Measurements from ENCODE around the gene PGP.

The PGP gene

DNA sequence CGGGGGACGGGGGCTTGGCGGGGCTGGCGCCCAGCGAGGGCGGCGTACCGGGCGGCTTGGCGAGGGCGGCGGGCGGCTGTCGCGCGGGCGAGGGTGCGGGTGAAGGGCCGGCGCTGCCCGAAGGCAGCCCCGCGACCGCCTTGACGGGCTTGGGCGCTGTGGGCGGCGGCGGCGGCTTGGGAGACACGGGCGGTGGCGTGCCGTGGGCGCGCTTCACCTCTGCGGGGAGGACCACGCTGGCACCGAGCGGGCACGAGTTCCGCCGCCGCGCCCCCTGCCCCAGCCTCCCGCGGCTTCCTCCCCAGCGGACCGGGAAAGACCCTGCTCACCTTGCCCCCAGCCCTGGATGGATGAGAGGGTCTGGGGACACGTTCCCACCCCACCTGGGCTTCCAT is 35.5 kb downstream of the PGP start:
- Histone ChIP-seq H3K9me2 (replicated peaks; ENCODE audit: insufficient read depth, low read length) (no peaks in the 10 kb centered on the region), H3K27me3 (replicated peaks; ENCODE audit: insufficient read depth, low read length) (no peaks in the 10 kb centered on the region), H3K9me3 (replicated peaks; ENCODE audit: insufficient read depth, low read length) (no peaks in the 10 kb centered on the region), H3K36me3 (replicated peaks; ENCODE audit: insufficient read depth, low read length) (no peaks in the 10 kb centered on the region), H3K9ac (ENCODE audit: low read length) (no peak overlapping the region), H4K20me1 (ENCODE audit: insufficient read depth, low read length) (no peaks in the 10 kb centered on the region), H3K4me1 (ENCODE audit: low read length) (no peaks in the 10 kb centered on the region), H3K79me2 (ENCODE audit: low read length) (no peaks in the 10 kb centered on the region), H3K4me3 (ENCODE audit: low read length) (no peak overlapping the region), H2AFZ (ENCODE audit: low read length) (no peak overlapping the region), H3K27ac (ENCODE audit: low read length) (no peak overlapping the region), H3K4me2 (ENCODE audit: low read depth, low read length) (no peak overlapping the region), H3F3A (ENCODE audit: insufficient read depth, low read length) (no peaks in the 10 kb centered on the region)
- TF ChIP-seq EZH2 (optimal IDR thresholded peaks at IDR 0.05; ENCODE audit: low read depth, low read length) (no peak), EZH2phosphoT487 (IDR thresholded peaks at IDR 0.05; ENCODE audit: low read length) (no peak)
- TF ChIP-seq, protein P1, sequence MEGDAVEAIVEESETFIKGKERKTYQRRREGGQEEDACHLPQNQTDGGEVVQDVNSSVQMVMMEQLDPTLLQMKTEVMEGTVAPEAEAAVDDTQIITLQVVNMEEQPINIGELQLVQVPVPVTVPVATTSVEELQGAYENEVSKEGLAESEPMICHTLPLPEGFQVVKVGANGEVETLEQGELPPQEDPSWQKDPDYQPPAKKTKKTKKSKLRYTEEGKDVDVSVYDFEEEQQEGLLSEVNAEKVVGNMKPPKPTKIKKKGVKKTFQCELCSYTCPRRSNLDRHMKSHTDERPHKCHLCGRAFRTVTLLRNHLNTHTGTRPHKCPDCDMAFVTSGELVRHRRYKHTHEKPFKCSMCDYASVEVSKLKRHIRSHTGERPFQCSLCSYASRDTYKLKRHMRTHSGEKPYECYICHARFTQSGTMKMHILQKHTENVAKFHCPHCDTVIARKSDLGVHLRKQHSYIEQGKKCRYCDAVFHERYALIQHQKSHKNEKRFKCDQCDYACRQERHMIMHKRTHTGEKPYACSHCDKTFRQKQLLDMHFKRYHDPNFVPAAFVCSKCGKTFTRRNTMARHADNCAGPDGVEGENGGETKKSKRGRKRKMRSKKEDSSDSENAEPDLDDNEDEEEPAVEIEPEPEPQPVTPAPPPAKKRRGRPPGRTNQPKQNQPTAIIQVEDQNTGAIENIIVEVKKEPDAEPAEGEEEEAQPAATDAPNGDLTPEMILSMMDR (IDR thresholded peaks at IDR 0.05; ENCODE audit: low read length), result no peak
- DNase-seq, result no peak

DNA sequence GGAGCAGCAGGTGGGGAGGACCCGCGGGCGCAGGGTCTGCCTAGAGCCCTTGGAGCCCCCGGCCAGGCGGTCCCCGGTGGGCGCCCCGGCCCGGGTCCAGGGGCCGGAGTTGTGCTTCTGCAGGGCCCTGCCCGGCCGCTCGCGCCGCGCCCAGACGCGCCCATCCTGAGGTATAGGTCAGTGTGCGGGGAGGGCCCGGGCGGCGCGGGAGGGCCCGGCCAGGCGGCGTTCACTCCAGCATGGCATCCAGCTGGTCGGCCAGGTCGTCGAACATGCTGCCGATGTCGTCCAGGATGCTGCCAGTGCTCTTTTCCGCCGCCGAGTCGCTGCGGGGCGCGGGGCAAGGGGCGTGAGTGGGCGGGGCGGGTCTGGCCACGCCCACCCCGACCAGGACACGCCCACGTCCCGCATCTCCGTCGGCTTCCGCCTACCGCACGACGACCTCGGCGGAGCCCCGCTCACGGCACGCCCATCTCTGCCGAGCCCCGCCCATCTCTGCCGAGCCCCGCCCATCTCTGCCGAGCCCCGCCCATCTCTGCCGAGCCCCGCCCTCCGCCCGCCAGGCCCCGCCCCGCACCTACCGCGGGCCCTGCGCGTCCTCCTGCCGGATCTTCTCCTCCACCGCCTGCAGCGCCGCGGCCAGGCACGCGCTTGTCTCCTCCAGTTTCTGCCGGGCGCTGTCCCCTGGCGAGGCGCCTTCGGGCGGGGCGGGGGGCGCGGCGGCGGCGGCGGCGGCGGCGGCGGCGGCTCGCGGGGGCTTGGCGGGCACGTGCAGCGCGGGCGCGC is 36.1 kb downstream of the PGP start:
- Histone ChIP-seq H4K20me1 (ENCODE audit: insufficient read depth, low read length) (no peaks in the 10 kb centered on the region), H3F3A (ENCODE audit: insufficient read depth, low read length) (no peaks in the 10 kb centered on the region), H3K9me2 (replicated peaks; ENCODE audit: insufficient read depth, low read length) (no peaks in the 10 kb centered on the region), H2AFZ (ENCODE audit: low read length) (no peak overlapping the region), H3K27ac (ENCODE audit: low read length) (no peak overlapping the region), H3K79me2 (ENCODE audit: low read length) (no peaks in the 10 kb centered on the region), H3K4me1 (ENCODE audit: low read length) (no peaks in the 10 kb centered on the region), H3K4me3 (ENCODE audit: low read length) (no peak overlapping the region), H3K9ac (ENCODE audit: low read length) (no peak overlapping the region), H3K4me2 (ENCODE audit: low read depth, low read length) (no peak overlapping the region), H3K36me3 (replicated peaks; ENCODE audit: insufficient read depth, low read length) (no peaks in the 10 kb centered on the region), H3K27me3 (replicated peaks; ENCODE audit: insufficient read depth, low read length) (no peaks in the 10 kb centered on the region), H3K9me3 (replicated peaks; ENCODE audit: insufficient read depth, low read length) (no peaks in the 10 kb centered on the region)
- DNase-seq, result no peak
- TF ChIP-seq EZH2phosphoT487 (IDR thresholded peaks at IDR 0.05; ENCODE audit: low read length), result no peak
- TF ChIP-seq EZH2 (optimal IDR thresholded peaks at IDR 0.05; ENCODE audit: low read depth, low read length), result no peak
- TF ChIP-seq, protein P1 (IDR thresholded peaks at IDR 0.05; ENCODE audit: low read length), result no peak

DNA sequence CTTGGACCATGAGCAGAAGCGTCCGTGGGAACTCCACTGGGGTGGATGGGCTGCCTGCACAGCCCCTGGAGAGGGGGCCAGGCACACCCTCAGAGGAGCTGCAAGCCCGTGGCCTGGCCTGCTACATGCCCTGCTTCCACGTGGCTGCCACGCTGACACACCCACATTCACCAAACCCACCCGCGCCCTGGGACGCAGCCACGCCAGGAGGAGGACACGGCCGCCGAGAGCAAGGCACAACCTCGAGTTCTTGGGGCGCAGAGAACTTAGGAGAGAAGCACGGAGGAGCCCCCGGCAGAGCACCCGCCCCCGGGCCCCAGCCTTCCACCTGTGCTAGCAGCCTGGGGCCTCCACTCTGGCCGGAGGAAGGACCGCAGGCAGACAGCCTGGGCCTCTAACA is 37.1 kb downstream of the PGP start:
- Histone ChIP-seq H3K4me3 (ENCODE audit: low read length) (no peak overlapping the region), H3K36me3 (replicated peaks; ENCODE audit: insufficient read depth, low read length) (no peaks in the 10 kb centered on the region), H3F3A (ENCODE audit: insufficient read depth, low read length) (no peaks in the 10 kb centered on the region), H3K9me2 (replicated peaks; ENCODE audit: insufficient read depth, low read length) (no peaks in the 10 kb centered on the region), H4K20me1 (ENCODE audit: insufficient read depth, low read length) (no peaks in the 10 kb centered on the region), H3K27ac (ENCODE audit: low read length) (no peak overlapping the region), H3K4me1 (ENCODE audit: low read length) (no peaks in the 10 kb centered on the region), H3K4me2 (ENCODE audit: low read depth, low read length) (no peak overlapping the region), H2AFZ (ENCODE audit: low read length) (no peak overlapping the region), H3K79me2 (ENCODE audit: low read length) (no peaks in the 10 kb centered on the region), H3K27me3 (replicated peaks; ENCODE audit: insufficient read depth, low read length) (no peaks in the 10 kb centered on the region), H3K9ac (ENCODE audit: low read length) (no peak overlapping the region), H3K9me3 (replicated peaks; ENCODE audit: insufficient read depth, low read length) (no peaks in the 10 kb centered on the region)
- no peak for DNase-seq
- TF ChIP-seq EZH2phosphoT487 (IDR thresholded peaks at IDR 0.05; ENCODE audit: low read length) (no peak), EZH2 (optimal IDR thresholded peaks at IDR 0.05; ENCODE audit: low read depth, low read length) (no peak)
- TF ChIP-seq, protein P1 (IDR thresholded peaks at IDR 0.05; ENCODE audit: low read length), result no peak

Data from MM.1S (cell line).